GM18861 (cell line): ENCODE measurements around the gene CCDC88C.

Source experiments
- ATAC-seq: cut with Tn5 transposase; IDR thresholded peaks from one replicate; pipeline ENCODE4 v1.9.1; 2021; ENCODE audit not compliant: unreplicated experiment

The CCDC88C gene

DNA sequence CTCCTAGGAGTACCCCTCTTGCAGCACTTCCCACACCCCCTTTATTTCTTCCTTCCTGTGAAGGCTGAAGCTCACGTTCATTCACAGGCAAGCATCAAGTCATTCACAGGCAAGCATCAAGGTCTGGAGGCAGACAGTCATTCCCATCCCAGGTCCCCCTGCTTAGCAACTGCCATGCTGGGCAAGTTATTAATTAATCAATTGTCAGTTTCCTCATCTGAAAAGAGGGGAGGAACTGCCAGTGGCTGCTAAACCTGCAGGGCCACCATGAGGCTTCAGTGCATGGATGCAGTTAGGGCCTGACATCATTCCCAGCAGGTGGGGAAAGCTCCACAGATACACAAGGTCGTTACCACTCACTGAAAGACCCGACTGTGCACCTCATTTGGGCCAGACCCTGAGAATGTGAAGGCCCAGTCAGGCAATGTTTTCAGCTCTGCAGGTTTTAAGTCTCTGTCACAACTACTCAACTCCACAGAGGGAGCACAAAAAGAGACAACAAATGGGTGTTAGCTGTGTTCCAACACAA is 88.1 kb downstream of the CCDC88C start:
- no peak for ATAC-seq

DNA sequence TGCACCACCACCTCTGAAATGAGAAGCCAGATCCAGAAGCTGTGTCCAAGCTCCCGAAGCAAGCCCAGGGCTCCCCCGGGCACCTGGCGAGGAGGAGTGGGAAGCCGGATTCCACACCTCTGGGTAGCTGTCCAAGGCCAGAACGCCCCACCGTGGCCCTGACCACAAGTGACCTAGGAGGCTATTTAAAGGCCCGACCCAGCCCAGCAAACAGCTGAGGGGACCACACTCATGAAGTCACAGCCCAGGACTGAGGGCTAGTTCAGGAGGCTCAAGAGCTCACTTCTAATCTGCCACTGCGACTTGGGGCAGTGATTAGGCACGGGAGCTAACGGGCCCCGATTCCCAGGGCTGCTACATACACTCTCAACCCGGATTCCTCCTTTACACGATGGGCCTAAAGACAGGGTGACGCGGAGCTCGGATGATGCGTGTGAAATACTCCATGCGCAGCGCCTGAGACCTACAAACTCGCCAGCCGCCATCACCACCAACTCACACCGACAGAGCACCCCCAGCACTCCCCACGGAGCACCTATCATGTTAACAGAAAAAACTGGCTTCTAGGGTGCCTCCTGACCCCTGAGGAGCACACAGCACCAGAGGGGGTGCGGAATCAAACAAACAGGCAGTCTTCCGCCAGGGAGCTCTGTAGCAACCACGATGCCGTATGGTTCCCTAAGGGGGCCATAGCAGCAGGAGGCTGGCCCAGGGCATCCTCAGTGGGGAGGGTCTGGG is 89.1 kb downstream of the CCDC88C start:
- no peak for ATAC-seq

DNA sequence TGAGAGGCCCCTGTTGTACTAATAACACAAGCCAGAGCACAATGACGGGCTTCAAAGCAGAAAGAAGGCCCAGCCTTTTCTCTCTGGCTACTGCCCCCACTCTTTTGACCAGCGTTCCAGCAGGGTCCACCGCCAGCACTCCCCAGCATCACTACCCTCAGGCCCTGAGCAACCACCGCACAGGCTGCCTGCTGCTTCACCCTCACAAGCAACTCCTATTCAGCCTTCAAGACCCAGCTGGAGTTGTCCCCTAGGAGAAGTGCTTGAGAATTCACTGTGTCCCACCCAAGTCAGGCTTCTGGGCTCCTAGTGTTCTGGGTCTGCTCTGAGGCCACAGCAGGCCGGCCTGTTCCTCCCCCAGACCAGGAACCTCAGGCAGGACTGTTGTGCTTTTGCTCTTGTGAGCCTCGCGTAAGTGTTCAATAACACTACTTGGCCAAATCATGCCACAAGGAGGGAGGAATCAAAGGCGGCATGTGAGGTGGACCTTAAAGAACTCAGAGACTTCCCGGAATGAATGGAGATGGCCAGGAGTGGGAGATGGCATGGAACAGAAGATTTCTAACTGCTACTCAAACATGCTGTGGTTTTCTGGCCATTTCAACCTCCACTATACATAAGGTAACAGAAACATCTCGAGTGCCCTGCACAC is 89.8 kb downstream of the CCDC88C start:
- ATAC-seq = no peak

GRCh38 chr14:91327250-91327595 is 90.4 kb downstream of the CCDC88C start:
- no peak for ATAC-seq

- ATAC-seq = no peak
These were observed 90.9 kb downstream of the CCDC88C start for GRCh38 chr14:91326514-91327249.

GRCh38 chr14:91324606-91325575 is 92.7 kb downstream of the CCDC88C start:
- ATAC-seq = no peak

- peak; percentile 55 for ATAC-seq
These were observed 93.7 kb downstream of the CCDC88C start for GRCh38 chr14:91323671-91324605.

DNA sequence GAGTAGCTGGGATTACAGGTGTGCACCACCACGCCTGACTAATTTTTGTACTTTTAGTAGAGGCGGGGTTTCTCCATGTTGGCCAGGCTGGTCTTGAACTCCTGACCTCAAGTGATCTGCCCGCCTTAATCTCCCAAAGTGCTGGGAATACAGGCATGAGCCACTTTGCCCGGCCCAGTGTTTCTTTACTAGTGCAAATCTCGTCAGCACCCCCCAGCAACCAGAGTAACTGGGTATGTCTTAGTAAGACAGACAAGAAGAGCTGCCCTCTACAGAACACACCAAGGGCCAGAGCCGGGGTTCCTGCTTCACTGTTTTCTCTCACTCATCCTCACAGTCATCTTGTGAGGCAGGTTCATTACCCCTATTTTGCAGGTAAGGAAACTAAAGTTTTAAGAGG is 94.6 kb downstream of the CCDC88C start:
- no peak for ATAC-seq

- ATAC-seq = no peak
These were observed 95.0 kb downstream of the CCDC88C start for GRCh38 chr14:91322623-91323022.

DNA sequence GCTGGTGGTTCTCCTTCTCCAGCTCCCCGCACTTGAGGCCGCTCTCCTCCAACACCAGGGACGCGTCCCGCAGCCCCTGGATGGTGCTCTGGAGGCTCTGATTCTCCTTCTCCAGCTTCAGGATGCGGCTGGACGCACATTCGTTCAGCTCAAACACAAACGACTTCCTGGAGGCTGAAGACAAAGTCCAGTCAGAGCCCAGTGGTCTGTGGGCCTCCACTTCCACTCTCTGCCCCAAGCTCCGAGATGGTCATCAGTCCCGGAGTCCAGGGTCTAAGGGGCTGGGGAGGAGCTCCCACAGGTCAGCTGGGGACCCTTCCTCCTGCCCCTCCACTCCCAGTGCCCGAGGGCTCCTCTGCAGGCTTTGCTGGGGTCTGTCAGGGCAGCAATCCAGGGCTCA is 96.5 kb downstream of the CCDC88C start:
- ATAC-seq = no peak

- ATAC-seq = no peak
These were observed 97.4 kb downstream of the CCDC88C start for GRCh38 chr14:91320266-91320665.

DNA sequence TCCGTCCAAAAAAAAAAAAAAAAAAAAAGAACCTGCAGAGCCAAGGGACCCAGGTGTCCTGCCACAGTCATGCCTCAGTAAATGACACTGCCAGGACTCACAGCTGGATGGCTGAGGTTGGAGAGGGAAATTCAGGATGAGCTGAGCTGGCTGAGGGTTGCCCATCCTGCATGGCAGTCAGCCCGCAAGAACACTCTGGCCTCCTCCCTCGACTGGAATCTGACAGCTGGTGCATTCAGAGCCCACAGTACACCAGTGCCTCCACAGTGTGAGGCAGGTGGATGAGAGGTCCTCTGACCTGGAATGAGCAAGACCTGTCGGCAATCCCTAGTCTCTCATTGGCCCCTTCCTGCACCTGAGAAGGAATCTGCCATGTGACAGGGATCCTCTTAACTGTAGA is 98.7 kb downstream of the CCDC88C start:
- no peak for ATAC-seq

DNA sequence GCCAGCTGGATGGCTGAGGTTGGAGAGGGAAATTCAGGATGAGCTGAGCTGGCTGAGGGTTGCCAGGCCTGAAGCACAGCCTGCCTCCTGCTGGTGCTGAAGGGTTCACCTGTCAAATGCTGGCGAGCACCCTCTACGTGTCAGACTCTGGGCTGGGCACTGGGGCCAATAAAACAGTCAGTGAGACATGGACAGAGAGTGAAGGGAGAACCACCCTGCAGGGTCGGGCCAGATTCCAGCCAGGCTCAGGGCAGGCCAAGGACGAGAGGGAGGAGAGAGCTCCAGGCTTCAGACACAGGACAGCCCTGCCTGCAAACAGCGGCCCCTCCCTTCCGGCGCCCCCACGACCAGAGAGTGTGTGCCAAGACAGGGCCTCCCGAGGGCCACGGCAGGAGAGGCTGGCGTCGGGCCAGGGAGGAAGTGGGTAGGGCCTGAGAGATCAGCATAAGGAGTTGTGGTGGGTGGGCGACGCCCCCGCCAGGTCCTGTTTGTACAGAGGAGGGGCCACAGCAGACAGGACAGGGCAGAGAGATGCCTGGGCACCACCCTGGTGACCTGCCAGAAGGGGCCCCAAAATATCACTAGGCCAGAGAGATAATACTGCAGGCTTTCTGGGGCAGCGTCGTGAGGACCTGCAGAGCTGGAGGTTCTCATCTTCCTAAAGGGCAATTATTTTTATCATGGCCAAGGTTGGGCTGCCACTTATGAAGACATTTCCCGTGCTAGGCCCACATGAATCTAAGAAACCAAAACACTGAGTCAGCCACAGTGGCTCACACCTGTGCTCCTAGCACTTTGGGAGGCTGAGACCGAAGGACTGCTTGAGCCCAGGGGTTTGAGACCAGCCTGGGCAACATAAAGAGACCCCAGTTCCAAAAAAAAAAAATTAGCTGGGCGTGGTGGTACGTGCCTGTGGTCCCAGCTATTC is 100.0 kb downstream of the CCDC88C start:
- ATAC-seq = no peak

GRCh38 chr14:91316761-91317160 is 100.9 kb downstream of the CCDC88C start:
- ATAC-seq = no peak

DNA sequence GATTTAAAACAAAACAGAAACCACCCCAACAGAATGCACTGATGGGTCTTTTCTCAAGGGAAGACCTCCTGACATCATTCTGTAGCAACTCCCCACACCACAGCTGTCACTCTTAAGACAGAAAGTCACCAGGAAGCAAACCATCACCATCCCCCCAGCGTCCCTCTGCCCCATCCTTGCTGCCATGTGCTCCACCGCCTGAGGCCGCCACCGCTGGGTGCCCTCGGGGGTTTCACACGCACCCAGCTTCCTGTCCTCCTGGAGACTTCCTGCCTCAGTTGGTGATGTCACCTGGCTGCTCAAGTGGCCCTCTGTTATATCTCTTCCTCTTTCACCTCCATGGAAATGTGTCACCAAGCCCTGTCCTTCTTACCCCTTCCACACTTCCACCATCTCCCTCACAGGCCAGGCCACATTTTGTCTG is 101.8 kb downstream of the CCDC88C start:
- ATAC-seq = peak; percentile 78

GRCh38 chr14:91313852-91314251 is 103.8 kb downstream of the CCDC88C start:
- no peak for ATAC-seq

DNA sequence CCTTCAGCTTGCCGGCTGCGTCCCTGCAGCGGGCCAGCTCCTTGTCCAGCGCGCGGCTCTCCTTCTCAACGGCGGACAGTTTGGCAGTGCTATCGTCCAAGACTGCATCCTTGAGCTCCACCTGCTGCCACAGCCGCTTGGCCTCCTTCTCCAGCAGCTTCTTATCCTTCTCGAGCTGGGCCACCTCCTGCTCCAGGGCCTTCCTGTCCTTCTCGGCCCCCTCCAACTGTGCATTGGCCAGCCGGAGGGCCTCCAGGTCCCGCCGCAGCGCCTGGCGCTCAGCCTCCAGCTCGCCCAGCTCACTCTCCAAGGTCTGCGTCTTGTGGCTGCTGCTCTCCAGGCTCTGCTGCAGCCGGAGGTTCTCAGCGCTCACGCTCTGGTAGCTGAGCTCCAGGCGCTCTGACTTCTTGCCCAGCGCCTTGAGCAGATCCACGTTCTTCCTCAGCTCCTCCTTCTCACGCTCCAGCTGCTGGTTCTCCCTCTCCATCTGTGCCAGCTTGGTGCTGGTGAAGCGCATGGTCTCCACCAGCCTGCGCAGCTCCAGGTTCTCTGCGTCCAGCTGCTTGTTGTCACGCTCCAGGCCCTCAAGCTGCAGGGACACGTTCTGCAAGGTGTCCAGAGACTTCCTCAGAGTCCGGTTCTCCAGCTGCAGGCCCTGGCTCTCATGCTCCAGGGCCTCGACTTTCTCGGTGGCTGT is 104.3 kb downstream of the CCDC88C start:
- no peak for ATAC-seq

DNA sequence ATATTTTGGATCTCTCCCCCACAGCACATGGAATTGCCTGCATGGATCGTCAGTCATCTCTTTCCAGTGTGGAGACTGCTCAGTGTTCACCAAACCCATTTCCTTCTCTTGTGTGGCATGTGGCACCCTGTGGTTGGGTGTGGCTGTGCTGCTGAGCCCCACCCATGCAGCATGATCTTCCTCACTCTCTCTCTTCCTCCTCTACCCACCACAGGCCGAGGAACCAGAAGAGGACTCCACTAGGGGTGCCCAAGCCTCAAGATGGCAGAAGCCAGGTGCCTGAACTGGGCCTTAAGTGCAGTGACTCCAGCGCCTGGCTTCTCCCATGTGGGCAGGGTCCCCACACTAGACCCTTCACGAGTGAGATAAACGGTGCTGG is 106.3 kb downstream of the CCDC88C start:
- ATAC-seq = no peak
